Measurements from ENCODE around the gene KLHDC4.
"Not testable (repeated sequence)": the region's sequence is repeated elsewhere in the genome, so short reads cannot be mapped to it uniquely, and the experiment has no call there.

KLHDC4 gene

DNA sequence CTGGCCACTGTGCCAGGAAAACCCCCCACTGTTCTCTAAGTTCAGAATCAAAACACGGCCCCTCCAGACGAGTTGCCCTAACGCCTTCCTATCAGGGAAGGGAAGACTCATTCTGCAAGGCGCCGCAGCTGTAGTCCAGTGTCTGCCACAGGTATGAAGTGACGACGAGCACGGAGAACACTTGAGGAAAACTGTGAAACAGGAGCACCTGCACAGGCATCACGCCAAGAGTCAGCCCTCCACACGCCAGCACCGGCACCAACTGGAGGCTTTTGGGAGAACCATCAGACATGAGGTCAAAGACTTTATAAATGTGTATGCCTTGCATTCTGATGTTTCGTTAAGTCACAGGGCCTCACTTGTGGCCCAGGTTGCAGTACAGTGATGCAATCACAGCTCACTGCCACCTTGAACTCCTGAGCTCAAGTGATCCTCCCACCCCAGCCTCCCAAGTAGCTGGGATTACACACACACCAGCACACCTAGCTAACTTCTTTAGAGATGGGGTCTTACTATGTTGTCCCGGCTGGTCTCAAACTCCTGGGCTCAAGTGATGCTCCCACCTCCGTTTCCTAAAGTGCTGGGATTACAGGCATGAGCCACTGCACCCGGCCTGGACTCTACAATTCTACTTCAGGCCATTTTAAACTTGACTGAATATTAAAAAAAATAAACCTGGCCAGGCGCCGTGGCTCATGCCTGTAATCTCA, 22.9 kb downstream of the KLHDC4 start:
- no peak for DNase-seq (ENCODE audit: low read depth in 2 of 2)

DNA sequence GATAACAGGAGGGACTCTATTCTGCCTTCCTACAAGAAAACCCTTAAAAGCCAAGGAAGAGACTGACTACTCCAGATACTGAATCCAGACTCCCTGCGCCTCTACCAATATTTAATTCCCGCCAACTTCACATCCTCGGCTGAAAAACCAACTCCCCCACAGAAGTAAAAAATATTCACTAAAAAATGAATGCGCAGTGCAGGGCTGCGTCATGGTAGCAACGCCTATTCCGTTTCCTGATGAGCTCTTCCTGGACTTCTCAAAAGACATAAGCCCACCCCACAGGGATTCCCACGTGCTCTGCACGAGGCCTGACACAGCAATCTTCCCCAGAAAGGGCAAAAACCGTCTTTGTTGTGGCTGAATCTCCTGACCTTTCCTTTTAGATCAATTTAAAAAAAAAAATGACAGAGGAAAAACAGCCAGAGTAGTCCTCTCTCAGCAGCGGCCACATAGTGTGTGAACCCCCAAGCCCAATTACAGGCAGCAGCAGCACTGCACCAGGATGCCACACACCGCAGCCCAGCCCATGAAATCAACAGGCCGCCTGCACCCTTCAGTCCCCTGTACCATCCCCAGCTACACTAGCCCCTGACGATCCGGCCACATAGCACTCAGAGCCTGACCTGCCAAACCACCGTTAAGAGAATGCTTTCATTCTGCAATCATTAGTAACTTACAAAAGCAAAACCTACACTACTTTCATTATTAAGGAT, 23.9 kb downstream of the KLHDC4 start:
- no peak for DNase-seq (ENCODE audit: low read depth in 2 of 2)

DNA sequence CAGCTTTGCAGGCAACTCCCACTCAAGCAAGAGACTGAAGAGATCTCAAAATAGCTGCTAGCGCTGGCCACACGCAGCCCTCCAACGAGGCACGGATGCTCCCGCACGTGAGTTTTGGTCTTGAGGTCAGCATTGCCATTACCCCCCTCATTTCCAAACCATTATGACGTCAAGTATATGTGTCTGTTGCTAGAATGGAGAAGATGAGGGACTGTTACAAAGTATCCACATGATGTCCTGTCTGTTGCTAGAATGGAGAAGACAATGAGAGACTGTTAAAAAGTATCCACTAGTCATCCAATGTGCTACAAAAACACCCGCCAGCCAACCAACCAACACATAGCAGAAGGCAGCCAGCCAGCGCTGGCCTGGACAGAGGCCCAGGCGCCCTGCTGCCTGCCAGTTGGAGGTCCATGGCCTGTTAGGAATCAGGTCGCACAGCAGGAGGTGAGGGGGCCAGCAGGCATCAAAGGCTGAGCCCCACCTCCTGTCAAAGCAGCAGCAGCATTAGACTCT, 24.8 kb downstream of the KLHDC4 start:
- no peak for DNase-seq (ENCODE audit: low read depth in 2 of 2)

DNA sequence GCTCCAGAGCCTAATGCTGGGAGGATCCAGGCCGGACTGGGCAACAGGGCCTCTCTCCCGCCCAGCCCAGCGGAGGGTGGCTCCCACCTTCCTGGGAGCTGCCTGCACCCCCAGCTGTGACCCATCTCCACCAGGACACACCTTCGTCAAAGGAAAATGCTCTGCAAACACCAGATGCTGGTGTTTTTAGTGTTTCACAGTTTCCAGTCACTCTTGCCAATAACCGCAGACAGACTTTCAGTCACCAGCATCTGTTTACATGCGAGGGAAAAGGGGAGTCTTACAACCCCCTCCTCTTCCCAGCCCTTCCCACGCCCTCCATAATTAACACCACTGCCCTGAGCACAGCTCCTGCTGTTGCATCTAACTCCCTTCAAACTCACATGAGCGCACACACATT, 25.3 kb downstream of the KLHDC4 start:
- no peak for DNase-seq (ENCODE audit: low read depth in 2 of 2)

DNA sequence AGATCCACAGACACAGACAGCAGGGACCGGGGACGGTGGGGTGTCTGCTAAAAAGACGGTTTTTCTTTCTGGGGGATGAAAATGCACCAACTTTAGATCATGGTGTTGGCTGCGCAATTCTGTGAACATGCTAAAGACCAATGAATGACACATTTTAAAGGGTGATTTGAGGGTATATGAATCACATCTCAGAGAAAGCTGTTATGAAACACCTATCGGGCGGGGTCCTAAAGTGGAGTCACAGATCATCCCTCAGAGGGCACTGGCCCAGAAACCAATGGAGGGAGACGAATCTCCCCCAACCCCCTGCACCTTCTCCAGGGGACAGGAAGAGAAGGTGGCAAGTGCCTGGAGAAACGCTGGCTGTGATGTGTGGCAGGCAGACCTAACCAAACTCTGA, 26.0 kb downstream of the KLHDC4 start:
- DNase-seq (ENCODE audit: low read depth in 2 of 2), result no peak

DNA sequence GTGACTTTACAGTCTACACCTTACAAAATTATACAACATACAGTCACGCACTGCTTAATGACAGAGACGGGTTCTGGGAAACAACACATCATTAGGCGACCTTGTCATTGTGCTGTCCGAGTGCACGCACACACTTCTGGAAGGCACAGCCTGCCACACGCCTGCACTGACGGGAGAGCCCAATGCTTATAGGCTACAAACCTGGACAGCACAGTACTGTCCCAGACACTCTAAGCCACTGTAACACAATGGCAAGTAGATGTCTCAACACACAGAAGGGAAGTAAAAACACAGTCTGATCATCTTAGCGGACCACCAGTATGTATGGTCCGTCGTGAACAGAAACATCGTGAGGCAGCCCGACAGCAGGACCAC, 29.8 kb downstream of the KLHDC4 start:
- DNase-seq (ENCODE audit: low read depth in 2 of 2), result no peak

DNA sequence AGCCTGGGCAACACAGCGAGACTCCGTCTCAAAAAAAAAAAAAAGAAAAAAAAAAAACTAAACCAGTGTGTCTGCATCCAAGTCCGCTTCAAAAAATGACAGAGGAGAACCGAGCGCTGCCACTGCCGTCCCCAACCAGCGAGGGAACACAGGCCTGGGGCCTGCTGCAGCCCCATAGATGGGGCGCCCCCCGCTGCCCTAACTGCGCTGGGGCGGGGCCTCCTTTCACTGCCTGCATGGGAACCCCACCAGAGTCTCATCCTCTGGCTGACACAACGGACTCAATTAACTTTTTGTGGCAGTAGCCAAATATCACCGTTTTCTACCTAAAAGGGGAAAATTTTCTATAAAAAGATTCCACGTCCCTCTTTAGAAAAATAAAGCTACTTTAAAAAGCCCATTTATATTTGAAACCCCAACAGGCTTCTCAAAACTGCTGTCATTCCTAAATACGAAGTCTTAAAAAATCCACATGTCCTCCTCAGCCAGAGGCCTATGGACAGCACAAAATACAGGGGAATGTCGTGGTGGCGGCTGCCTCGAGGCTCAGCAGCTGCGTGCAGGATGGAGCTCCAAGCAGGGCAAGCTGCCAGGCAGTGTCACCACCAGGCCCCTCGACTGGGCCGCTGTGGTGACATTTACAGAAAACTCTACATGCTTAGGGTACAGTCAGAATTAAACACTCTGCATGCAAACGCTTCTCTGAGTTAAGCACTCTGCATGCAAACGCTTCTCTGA, 30.3 kb downstream of the KLHDC4 start:
- DNase-seq (ENCODE audit: low read depth in 2 of 2), result no peak

DNA sequence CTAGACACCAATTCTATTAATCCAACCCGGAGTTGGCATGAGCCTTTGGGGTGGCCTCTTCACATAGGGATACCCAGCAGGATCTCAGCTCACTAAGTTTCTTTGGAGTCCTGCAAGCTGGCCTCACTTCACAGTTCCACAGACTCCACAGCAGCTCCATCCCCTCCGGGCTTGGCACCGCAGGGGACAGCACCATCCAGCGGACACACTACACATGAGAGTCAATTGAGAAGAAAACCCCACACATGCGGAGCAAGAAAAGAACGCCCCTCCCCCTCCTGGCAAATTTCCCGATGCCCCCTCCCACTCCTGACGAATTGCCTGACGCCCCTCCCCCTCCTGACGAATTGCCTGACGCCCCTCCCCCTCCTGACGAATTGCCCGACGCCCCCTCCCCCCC, 31.1 kb downstream of the KLHDC4 start:
- DNase-seq (ENCODE audit: low read depth in 2 of 2), result no peak

DNA sequence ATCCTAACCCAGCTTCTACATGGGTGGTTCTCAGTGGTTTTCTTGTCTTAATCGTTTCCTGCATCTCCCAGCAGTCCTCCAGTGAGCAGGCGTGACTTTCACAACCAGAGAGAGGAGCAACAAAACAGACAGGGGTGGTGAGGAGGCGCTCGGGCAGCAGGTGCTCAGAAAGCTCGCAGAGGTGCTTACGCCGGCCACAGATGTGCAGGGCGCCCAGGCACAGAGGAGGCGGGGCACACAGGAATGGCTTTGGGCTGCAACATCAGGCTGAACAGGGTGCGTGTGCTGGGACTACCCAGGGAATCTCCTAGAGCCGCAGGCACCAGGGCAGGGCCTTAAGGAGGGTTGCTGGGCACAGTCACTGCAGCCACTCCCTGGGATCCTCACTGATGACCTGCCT, 32.6 kb downstream of the KLHDC4 start:
- DNase-seq (ENCODE audit: low read depth in 2 of 2), result no peak

DNA sequence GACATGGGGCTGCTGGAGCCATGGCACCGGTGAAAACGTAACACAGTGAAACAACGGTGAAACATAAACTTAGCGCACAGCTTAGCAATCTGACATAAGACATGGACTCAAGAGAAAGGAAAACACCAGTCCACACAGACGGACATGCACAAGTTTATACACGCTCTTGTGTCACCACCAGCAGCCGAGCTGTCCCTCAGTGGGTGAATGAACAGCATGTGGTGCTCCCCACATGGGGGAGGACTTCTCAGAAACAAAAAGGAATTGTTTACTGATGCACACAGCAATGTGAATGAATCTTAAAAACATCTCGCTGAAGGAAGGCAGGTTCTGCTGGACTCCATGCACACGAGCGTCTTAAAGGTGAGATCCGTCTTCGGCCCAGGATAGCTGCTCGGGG, 34.2 kb downstream of the KLHDC4 start:
- DNase-seq (ENCODE audit: low read depth in 2 of 2), result no peak

DNA sequence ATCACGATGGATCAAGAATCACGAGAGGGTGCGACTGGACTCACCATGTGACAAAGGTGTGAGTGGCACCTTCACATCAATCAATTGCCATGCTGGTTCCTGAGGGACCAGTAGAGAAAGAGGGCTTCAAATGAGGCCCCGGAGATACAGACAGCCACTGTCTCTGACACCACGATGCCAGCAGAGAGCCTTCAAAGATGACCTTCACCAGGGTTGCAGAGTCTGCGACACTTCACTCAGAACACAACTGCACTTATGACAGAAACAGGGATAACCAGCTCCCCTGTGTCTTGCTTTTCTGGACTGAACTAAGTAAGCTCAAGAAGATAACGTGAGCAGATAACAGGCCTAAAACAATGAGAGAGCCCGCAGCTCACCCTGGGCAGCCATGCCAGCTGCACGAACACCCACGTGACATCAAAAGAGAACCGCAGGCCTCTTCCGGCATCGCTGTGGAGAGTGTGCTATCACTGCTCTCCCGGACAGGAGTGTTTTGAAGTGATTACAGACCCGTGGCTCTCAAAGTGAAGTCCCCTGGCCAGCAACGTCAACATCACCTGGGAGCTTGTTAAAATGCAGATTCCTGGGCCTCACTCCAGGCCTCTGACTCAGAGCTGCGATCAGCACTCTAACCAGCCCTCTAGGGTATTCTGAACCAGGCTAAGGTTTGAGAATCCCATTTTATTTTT, 36.4 kb downstream of the KLHDC4 start:
- DNase-seq (ENCODE audit: low read depth in 2 of 2), result no peak

DNA sequence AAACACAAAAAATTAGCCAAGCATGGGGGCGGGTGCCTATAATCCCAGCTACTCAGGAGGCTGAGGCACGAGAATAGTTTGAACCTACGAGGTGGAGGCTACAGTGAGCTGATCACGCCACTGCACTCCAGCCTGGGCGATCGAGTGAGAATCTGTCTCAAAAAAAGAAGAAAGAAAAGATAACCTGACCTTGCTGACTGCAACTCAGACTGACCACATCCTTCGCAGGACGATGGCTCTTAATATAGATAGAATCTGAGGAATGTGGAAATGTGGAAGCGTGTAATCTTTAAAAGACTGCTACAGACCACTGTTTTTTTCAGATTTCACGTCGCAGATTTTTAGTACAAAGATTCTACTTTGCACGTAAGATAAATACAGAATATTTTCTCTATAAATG, 37.8 kb downstream of the KLHDC4 start:
- DNase-seq (ENCODE audit: low read depth in 2 of 2), result no peak

DNA sequence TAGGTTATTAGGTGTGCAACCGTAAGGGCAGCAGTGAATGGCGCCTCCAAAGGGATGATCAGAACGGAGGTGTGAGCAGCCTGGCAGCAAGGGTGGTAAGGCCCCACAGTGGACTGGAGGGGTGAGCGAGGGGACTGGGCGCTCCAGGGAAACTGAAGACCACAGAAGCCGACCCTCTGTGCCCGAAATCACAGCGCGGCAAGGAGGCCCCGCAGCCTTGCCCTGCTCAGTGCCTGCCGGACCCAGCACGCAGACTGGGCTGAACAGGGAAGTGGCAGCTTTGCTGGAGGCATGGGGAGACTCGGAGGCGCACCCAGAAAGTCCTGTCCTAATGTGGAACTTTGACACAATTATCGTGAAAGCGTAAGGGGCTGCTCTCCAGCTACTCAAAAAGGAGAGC, 38.4 kb downstream of the KLHDC4 start:
- no peak for DNase-seq (ENCODE audit: low read depth in 2 of 2)

DNA sequence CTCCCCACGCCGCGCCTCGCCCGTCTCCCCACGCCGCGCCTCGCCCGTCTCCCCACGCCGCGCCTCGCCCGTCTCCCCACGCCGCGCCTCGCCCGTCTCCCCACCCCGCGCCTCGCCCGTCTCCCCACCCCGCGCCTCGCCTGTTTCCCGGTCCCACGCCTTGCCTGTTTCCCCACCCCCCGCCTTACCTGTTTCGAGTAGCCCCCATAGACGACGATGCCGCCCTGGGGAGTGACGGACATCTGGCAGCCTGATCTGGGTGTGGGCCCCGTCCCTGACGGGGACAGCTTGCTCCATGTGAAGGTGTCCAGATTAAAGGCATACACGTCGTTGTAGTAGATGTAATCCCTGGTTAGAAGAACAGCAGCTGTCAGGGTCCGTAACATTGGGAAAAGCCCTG, 39.2 kb downstream of the KLHDC4 start:
- DNase-seq (ENCODE audit: low read depth in 2 of 2), result not testable (repeated sequence)

DNA sequence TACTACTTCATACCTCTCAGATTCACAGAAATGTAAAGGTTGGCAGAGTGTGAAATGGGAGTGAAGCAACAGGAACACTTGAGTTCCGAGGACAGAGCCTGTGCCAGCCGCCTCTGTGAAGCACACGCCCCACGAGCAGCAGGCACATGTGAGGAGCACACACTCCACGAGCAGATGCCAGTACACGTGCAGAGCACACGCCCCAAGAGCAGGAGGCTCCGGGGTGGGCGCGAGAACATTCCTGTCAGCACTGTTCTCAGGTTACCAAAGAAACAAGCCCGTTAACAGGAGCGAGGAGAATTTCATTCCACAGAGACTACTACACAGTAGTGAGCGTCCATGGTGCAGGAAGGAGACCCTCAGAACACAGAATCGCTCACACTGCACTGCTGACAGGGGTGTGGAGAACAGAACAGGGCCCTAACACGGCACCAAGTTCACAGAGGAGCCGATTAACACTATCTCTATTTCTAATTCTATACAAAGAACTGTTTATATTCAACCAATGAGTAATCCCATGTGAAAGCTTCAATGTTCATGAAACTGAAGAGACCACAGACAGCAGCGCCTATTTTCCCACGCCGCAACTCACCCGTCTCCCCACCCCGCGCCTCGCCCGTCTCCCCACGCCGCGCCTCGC, 40.1 kb downstream of the KLHDC4 start:
- no peak for DNase-seq (ENCODE audit: low read depth in 2 of 2)

DNA sequence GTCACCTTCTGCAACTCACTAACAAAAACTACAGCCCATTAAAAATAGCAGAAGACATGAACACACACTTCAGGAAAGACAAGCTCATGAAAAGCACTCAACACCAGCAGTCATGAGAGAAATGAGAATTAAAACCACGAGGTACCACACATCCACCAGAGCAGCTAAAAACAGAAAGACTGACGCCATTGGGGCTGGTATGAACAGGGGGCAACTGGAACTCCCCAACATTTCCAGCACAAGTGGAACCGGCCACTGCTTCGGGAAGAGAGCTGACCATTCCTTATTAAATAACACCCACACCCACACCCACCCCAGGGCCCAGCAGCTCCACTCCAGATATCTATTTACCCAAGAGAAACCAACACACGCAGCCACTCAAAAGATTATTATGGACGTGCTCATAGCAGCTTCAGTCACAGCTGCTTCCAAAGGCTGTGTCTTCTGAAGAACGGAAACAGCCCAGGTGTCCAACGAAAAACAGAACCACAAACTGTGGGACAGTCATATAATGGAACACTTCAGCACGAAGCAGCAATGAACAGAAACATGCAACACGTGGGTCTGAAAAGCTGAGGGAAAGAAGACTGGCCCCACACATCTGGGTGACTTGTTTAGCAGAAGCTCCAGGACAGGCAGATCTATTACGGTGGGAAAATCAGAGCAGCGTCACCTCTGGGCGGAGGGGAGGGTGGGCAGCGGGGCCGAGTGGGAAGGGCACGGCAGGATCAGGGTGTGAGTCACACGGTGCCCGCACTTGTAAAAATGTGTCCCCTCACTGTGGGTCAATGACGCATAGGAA, 41.1 kb downstream of the KLHDC4 start:
- DNase-seq (ENCODE audit: low read depth in 2 of 2), result no peak

DNA sequence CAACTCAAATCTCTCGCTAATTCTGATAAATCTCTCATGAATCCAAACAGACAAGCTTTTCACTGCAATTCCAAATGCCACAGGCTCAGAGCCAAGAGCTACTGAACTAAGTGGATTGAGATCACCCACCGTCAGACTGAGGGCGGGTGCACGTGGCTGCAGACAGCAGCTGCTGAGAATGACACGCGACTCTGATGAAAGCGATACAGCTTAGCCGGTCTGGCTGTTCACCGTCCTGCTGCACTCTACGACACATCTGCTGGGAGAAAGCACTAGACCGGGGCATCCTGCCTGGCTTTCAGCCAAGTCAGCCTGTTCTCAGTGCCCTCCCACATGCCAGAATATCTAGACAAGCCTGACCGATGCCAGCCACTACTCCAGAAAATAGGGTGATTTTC, 42.6 kb downstream of the KLHDC4 start:
- DNase-seq (ENCODE audit: low read depth in 2 of 2), result no peak

DNA sequence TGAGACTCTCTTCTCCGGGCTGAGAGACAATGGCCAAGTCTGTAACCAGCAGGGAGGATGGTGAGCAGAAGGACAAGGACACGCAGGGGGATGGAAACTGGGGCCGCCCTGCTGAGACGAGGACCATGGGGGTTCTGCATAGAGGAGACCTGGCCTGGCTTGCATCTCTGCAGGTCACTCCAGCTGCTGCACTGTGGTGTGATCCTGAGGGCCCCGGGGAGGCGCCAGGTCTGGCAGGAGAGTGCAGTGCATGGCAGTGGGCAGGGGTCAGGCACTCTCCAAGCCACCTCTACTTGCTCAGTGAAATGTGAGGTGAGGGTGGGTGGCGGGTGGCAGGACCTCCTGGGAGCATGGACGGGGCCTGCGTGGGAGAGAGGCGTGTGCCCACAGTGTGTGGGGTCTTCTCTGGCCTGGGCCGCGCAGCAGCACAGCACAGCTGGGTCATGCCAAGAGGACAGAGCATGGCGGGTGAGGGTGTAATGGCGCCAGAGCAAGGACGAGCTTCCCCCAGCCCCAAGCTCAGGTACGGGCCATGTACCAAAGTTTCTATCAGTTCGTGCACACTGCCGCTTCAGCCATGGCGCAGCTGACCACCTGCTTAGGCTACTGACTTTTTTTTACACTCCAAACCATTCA, 43.1 kb downstream of the KLHDC4 start:
- no peak for DNase-seq (ENCODE audit: low read depth in 2 of 2)

DNA sequence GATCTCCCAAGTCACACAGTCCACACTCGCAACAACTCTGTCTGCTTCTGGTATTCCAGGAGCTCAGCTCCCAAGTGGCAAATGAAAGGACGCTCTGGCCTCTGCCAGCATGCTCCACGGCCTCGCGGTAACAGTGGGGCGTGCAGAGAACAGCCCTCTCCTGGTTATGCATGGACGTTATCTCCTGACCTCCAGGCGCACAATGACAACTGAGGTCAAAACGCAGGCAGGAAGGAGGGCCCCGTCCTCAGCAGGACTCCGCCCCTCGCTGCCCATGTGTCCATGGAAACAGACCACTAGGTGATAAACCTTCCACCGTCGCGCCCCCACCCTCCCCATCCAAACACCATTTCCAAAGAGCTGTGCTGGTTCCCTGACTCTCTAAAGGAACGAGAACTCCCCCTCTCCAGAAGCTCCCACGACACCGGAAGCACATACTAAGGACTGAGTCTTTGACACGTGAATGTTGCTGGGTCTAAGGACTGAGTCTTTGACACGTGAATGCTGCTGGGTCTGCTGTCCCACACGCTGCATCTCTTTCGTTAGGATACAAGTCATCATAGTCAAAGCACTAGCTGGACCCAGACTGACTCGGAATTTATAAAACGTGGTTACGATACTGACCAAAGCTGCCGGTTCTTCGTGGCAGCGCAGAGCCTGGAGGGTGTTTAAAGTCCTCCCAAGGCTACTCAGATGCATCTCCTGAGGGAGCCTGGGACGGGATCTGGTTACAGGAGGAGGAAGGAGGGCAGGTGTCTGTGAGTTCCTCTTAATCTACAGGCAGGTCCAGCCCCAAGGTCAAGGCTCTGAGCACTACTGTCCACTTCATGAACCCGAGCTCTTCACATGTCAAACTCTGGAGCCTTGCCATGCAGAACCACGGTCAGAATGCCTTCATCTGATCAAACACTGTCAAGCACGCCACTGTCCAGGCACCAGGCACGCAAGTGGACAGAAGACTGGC, 43.9 kb downstream of the KLHDC4 start:
- no peak for DNase-seq (ENCODE audit: low read depth in 2 of 2)

All from activated CD4-positive, alpha-beta T cell treated with anti-CD3 and anti-CD28 coated beads for 24 hours (primary cell).